ENCODE measurements around the gene CIART.
"Not testable (repeated sequence)": the region's sequence is repeated elsewhere in the genome, so short reads cannot be mapped to it uniquely, and the experiment has no call there.

Gene CIART

GRCh38 chr1:150281758-150282557 is at the start of gene CIART:
Gene CIART, plus strand, starts transcription at chr1:150282554. Its CDS starts 714 bp downstream, at chr1:150283268.
- DNase-seq, result peak; percentile 99

- DNase-seq, result not testable (repeated sequence)
Measured at GRCh38 chr1:150232921-150233320, 49.4 kb upstream of the CIART start.

- DNase-seq, result no peak
Measured at GRCh38 chr1:150233359-150234308, 48.7 kb upstream of the CIART start.

- no peak for DNase-seq
Measured at GRCh38 chr1:150234309-150234565, 48.1 kb upstream of the CIART start.

- DNase-seq, result peak; percentile 66
Measured at GRCh38 chr1:150234566-150235293, 47.6 kb upstream of the CIART start.

GRCh38 chr1:150235294-150235851 is 47.0 kb upstream of the CIART start:
- DNase-seq, result no peak

- DNase-seq, result peak; percentile 100
Measured at GRCh38 chr1:150235852-150236613, 46.3 kb upstream of the CIART start, which contains the start of gene ANP32E. Gene ANP32E, minus strand, starts transcription at chr1:150236112. Its CDS starts 326 bp downstream, at chr1:150235786.

GRCh38 chr1:150236614-150237100 is 45.7 kb upstream of the CIART start:
- no peak for DNase-seq

- not testable (repeated sequence) for DNase-seq
Measured at GRCh38 chr1:150237176-150237575, 45.2 kb upstream of the CIART start.

- DNase-seq, result no peak
Measured at GRCh38 chr1:150237746-150238145, 44.6 kb upstream of the CIART start.

- no peak for DNase-seq
Measured at GRCh38 chr1:150243003-150243402, 39.4 kb upstream of the CIART start.

- DNase-seq, result no peak
Measured at GRCh38 chr1:150249936-150250335, 32.4 kb upstream of the CIART start.

- no peak for DNase-seq
Measured at GRCh38 chr1:150256198-150256553, 26.2 kb upstream of the CIART start.

- peak; percentile 71 for DNase-seq
Measured at GRCh38 chr1:150256554-150257341, 25.6 kb upstream of the CIART start.

- DNase-seq, result no peak
Measured at GRCh38 chr1:150257624-150258585, 24.4 kb upstream of the CIART start, which contains the start of gene CA14. Gene CA14, plus strand, starts transcription at chr1:150257774. Its CDS starts 355 bp downstream, at chr1:150258129.

GRCh38 chr1:150259217-150259616 is 23.1 kb upstream of the CIART start:
- DNase-seq, result no peak

- DNase-seq, result no peak
Measured at GRCh38 chr1:150259758-150260669, 22.3 kb upstream of the CIART start.

GRCh38 chr1:150261367-150261766 is 21.0 kb upstream of the CIART start:
- DNase-seq, result no peak
